HG02852 (cell line): Measurements from ENCODE around the gene LYPD6B.

Source experiments
- ATAC-seq: cut with Tn5 transposase; IDR thresholded peaks from one replicate; pipeline ENCODE4 v1.9.1; 2021; ENCODE audit warnings: mild to moderate bottlenecking, moderate library complexity; ENCODE audit not compliant: unreplicated experiment

Gene LYPD6B

DNA sequence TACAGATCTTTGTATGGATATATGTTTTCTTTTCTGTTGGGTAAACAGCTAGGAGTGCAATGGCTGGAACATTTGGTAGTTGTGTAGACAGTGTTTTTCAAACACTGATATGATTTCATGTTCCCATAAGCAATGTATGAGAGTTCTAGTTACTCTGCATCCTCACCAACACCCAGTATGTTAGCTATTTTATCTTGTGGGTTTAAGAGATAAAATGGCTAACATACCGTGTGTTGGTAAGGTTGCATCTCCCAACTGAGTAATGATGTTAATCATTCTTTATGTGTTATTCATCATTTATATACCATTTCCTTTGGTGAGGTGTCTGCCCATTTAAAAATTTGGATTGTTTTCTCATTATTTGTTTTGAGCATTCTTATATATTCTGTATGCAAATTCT lies 65.7 kb downstream of the LYPD6B start:
- ATAC-seq = no peak

DNA sequence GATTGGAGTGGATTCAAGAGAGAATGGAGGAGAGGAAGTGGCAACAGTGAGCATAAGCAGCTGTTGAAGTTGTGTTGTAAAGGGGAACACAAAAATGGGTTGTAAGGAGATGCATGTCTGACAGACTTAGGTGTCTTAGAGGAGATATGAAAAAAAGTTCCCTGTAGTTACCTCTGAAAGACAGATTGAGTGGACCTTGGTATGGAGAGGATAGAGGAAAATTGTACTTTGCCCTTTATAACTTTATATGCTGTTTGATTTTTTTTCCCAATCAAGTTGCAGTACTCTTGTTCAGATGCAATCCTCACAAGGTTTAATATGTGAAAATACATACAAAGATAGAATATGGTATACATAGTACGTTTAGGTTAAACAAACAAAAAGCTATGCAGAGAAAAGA lies 73.6 kb downstream of the LYPD6B start:
- no peak for ATAC-seq

DNA sequence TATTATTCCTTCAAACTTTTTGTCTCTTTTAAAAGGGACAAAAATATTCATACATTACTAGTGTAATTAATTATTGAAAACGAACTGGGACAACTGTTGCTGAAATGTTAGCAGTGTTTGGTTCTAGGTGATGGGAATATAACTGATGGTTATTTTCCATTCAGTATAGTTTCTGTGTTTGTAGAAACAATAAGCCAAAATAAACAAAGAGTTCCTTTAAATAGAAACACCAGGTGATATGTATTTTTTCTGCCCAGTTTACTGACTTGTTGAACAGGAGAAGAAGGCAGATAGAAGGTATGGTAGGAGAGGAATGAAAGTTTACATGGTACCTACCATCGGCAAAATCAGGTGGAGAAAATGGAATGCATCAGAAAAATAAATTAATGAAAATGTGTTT lies 74.2 kb downstream of the LYPD6B start:
- ATAC-seq = no peak

DNA sequence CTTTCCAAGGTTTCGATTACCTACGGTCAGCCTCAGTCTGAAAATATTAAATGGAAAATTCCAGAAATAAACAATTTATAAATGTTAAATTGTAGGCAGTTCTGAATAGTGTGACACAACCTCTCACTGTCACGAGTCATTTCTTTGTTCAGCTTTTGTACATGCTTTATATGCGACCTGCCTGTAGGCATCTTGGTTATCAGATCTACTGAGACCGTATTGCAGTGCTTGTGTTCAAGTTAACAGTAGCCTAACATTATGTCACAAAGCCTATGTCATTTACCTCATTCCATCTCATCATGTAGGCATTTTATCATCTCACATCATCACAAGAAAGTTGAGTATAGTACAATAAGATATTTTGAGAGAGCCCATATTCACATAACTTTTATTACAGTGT lies 77.3 kb downstream of the LYPD6B start:
- ATAC-seq = no peak

DNA sequence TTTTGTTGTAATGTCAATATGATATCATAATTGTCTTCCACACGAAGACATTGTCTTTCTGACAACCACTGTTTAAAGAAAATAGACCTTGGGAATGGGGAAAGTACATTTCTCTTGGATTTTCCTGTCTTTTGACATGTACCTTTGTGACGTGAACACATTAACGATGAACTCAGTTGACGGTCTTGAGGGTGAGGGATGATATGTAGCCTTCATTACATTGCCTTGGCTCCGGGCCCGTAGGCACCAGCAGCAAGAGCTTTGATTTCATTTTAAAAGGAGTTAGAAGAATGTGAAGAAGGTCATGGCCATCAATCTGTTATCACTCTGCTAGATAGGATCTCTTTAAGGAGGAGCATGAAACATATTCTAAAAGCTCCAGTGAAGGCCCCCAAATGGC lies 80.9 kb downstream of the LYPD6B start:
- no peak for ATAC-seq

DNA sequence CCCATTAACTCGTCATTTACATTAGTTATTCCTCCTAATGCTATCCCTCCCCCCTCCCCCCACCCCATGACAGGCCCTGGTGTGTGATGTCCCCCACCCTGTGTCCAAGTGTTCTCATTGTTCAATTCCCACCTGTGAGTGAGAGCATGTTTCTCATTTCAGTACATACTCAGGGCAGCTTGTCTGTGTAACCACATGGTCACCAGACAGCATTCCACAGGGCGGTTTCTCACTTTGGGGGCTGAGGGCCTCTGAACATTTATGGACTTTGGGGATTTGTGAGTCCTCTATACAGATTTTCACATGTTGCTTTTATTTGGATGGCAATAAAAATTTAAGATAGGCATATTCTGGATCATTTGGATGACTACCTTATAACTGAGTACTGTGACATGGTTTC lies 84.0 kb downstream of the LYPD6B start:
- no peak for ATAC-seq

DNA sequence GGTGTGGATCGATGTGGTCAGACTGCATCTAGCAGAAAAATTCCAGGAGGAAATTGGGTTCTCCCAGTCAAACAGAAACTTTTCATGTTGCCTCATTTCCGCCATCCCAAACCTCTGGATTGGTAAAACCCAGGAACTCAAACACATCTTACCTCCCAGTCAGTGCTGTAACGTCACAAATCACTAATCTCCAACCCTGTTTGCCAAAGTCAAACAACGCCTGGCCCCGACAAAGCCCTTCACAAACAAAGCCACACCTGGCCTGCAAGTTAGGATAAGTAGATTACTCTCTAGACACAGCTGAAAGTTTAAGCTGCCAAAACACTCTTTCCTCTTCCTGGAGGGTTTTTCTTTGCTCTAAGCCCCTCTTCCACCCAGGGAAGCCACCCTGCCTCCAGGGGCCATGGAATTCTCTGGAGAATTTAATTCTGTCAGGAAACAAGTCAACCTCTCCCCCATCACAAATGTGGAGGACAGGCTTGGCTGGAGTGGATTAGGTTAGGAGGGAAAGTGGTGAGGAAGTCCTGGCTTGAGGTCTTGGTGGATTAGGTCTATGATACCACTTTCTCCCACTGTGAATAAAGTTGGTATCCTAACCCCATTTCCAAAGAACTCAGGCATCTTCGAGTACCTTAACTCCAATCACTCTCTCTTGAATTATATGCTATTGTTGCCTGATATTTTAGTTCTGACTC lies 86.7 kb downstream of the LYPD6B start:
- no peak for ATAC-seq

DNA sequence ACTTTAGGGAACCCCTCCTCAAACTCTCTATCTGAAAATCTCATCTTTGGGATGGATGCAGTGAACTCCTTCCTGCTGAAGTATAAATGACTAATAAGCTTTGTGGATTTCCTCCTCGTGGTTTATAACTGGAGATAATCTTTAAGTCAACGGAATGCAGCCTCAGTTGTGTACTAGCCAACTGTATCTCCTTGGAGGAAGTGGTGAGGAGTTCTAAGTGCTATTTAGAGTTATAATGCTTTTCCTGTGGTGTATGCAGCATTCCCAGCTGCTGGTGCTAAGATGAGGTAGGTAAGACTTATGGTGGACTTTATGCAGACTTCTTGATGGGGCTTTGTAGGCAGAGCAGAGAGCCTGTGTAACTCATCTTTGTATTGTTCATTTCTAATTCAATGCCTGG lies 90.9 kb downstream of the LYPD6B start:
- ATAC-seq = no peak

DNA sequence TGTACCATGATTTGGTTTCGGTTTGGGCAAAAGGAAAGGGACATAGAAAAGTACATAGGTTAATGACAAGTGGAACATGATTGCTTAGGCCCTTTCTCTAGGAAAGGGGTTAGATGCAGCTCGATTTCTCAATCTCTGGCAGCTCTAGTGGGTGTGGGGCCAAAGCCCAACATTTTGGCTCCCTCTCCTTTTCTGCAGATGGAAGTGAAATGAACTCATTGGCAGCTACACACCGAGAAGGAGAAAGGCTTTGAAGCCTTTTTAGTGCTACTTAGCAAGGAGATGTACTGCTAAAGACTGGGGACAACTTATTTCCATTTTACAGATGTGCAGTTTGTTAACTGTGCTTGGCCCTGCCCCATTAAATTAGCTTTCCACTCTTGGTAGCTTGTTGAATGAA lies 93.8 kb downstream of the LYPD6B start:
- no peak for ATAC-seq

DNA sequence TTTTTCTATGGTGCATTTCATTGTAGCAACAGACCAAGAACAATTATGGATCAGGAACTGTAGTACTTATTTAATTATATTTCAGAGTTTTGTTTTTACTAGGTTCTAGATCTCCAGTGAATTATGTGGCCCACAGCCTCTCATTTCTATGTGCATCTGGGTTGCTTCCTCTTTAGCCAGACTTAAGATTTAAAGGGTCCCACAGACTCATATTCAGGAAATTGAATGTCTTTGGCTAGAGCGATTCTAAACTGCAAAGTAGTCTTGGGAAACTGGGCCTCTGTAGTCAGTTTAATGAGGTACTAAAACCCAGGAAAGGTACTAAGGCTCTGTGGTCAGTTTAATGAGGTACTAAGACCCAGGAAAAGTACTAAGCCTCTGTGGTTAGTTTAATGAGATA lies 94.4 kb downstream of the LYPD6B start:
- no peak for ATAC-seq

DNA sequence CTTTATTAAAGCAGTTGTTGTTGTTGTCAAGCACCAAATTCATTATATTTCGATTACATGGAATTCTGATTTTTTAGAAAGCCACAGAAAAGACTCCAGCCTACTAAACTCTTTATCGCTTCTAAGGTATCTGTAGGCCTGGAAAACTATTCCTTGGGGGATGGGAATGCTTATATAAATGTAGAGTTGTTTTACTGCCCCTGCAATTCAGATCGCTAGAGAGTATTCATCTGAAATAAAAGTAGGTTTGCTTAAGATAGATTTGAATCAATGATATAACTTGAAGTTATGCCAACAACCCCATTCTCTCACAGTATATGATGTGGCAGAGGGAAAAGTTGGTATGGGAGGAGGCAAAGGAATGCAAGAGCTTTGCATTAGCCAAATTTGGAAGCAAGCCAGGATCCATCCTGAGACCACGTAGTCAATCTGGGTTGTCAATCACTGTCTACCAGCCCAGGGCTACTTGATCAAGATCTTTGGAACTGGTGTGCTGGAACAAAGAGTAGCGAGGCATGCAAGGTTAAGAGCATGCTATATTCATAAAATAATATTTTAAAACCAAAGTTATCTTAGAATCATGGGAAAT lies 95.9 kb downstream of the LYPD6B start:
- no peak for ATAC-seq

DNA sequence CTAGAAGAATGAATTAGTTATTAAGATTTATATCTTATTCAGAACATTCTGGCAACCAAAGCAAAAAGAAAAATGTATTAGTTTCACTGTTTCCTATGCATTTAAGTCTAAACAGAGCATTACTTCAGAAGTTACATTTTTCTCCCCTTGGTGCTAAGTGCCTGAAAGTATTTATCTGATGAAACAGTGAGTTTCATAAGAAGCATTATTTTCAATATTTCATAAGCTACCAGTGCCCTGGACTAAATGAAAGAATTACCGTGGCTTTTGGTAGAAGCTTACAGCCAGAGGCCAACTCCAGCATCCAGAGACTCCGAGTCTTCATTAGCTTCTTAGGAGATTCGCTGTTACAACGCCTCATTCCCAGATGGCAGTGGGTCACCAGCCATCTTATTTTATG lies 97.6 kb downstream of the LYPD6B start:
- ATAC-seq = no peak

DNA sequence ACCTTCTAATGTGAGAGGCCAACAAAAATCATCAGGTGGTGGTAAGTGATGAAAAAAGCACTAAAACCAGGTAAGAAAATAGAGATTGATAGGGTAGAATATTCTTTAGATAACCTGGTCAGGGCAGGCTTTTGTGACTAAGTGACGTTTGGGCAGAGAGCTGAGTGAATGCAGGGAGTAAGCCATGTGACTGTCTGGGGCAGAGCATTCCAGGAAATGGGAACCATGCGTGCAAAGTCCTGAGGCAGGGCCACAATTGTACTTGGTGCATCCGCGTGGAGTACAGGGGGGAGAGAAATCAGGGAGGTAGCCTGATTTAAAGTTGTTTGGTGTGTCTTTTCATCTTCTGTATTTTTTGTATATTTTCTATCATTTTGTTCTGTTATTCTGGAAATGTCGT lies 102.5 kb downstream of the LYPD6B start:
- ATAC-seq = no peak

DNA sequence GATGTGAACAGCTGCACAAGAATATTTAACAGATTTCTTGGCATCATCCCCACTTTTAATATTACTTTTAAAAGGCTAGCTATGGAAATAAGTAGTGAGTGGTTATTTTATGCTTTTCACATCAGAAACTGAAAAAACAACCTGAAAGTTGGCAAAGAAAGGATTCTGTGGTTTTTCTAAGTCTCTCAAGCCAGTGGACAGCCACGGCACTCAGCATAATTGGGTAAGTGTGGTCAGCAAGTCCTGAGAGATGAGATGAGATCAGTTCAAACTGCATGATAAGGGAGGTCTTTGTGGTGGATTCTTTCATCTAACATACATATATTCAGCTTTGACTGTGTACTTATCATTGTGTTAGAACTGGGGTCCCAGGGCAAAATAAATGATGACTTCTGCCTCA lies 105.2 kb downstream of the LYPD6B start:
- no peak for ATAC-seq

DNA sequence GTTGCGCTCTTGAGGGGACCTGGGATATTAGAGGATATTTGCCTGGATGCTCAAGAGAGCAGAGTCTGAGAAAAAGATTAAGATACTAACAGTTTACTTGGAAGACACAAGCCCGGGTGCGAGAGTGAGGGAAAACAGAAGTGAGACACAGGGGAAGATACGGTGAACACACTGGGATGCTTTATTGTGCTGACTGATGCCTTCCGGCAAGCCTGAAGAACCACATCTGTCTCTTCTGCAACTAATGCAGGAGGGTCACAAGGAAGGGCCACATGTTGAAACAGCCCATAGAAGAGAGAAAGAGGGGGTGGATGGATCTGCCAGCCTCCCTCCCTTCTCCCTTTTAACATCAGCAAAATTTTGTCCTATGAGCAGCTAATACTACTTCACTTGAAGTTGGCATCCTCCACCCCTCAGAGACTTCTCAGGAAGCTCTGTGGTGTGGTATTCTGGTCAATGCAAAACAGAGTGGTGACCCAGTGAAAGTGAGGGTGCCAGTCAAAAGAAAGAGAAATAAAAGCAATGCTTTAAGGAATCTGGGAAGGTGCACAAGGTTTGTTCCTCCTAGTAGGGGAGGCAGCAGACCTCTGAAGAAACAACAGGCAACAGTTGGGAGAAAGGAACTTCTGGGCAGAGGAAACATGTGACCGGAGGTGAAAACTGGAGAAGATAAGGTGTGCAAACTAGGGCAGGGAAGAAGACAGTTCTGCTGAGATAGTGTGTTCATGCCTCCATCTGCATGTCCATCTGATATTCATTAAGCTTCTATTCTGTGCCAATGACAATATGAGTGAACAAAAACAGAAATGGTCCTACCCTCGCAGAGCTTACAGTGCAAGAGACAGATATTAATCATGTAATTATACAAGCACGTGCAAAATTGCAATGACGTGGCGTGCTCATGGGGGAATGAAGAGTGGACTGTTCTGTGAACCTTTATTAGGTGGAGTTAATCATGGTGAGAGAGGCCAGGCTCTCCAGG lies 107.1 kb downstream of the LYPD6B start:
- no peak for ATAC-seq

DNA sequence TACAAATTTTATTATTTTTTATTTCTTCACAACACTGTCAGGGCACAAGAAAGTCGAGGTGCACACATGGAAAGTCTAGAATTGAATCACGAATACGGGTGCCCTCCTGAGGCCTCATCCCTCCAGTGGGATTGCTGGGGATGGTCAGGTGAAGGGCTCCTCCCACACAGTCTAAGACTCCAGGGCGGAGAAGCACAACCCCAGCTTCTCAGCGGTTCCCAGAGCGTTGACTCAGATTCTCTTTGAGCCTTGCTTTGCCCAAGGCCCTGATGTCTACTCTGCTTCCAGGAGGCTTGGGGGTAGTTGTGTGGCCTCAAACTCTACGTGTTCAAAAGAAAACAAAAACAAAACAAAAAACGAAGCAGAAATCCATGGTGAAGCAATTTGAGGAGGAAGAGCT lies 108.4 kb downstream of the LYPD6B start:
- no peak for ATAC-seq

DNA sequence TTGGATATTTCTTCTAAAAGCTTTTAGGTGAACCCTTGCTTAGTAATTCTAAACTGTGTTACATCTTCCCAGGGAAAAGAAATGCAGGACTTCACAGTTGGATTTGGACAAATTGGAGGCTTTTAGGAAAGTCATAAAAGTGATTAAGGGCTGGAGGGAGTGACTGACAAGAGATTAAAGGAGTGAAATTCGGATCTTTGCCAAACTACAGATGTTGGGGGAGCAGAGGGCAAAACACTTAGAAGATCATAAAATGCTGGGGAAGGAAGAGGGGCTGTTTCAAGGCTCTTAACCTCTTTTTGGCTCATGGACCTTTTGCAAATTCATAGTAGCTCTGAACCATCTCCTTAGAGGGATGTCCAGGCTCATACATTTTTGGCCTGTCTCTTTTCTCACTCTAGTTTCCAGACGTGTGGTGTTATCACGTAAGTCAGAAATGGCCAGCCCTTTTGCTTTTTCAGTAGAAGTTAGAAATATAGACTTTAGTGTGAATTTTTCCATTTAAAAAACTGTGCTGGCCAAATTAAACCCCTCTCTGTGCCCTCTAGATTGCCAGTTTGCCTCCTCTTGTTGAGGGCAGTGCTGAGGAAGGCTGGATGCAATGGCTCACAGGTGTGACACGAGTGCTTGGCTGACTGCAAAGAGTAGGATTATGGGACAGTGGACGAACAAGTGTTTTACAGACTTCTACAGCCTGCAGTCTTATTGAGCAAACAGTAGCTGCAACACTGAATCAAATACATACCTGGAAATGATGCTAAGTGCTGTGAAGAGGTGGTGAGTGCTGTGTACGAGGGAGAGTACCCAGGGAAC lies 109.9 kb downstream of the LYPD6B start:
- no peak for ATAC-seq

DNA sequence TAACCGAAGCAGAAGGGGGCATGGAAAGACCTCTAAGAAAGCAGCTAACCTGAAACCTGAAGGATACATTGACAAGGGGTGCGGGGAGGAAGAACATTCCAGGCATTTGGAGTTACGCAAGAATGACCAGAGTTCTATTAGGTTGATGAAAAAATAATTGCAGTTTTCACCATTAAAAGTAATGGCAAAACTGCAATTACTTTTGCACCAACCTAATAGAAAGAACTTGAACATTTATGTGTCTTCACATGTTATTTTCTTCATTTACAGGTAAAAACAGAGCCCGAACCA lies 110.5 kb downstream of the LYPD6B start:
- ATAC-seq = no peak

DNA sequence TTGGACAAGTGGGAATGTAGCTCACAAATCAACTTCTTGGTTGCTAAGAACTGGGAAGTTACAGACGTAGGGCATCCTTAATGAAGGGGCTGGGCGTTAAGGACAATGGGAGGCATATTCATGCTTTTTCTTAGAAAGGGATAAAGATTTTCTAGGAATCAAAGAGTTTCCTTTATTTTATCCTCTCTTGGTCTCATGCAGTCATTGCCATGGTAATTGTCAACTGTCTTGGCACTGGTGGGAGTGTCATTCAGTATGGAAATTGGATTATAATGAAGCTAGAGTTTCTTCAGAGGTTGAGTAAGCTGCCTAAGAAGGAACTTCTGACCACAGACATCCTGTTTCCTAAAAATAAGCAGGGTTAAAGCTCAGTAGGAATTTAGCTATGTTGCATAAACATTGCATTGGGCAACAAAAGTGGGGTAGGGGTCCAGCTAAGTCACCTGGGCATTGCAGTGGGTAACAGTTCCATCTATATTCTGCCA lies 114.0 kb downstream of the LYPD6B start:
- ATAC-seq = no peak

DNA sequence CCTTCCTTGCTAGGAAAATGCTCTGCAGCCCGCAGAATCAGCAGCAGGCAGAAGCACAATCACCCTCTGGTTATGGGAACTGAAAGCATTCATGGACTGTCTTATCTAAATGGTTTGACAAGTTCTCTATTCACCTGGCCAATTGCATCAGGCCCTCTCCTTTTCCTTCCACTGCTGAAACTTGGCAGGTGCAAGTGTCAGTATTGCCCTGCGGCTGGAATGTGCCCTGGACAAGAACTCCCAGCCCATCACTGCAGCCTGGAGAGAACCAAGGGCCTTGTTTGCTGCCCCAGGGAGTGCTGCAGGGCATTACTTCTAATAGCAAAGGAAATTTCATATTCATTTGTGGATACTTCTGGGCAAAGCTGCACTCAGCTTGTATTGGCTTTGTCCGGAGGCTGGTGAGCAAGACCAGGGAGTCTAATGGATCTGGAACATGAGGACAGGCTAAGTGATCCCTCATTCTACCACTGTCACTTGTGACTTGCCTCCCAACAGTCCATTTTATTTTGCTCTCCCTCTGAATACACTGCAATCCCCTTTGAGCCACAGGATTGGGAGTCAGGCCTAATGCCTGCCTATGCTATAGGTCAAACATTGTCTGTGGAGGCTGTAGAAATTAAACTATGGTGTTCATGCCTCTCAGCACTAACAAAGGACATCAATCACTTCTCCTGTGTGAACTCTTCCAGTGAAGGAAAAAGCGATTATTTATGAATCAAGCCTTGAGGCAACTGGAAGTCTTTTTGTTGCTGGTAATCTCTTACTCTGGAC lies 116.9 kb downstream of the LYPD6B start:
- no peak for ATAC-seq
